ENCODE results near the gene EEF1A1.

The EEF1A1 gene

GRCh38 chr6:73503027-73503772 is 17.6 kb downstream of the EEF1A1 start:
- DNase-seq, result no peak

GRCh38 chr6:73497915-73498314 is 22.9 kb downstream of the EEF1A1 start:
- DNase-seq, result no peak

GRCh38 chr6:73491377-73491776 is 29.5 kb downstream of the EEF1A1 start:
- no peak for DNase-seq

- no peak for DNase-seq
Observed at GRCh38 chr6:73487473-73487872, 33.4 kb downstream of the EEF1A1 start.

GRCh38 chr6:73484438-73484837 is 36.4 kb downstream of the EEF1A1 start:
- no peak for DNase-seq

GRCh38 chr6:73481969-73482368 is 38.9 kb downstream of the EEF1A1 start:
- no peak for DNase-seq

- DNase-seq, result no peak
Observed at GRCh38 chr6:73477407-73477806, 43.4 kb downstream of the EEF1A1 start.

- no peak for DNase-seq
Observed at GRCh38 chr6:73476723-73477122, 44.1 kb downstream of the EEF1A1 start.

- no peak for DNase-seq
Observed at GRCh38 chr6:73471686-73472290, 49.0 kb downstream of the EEF1A1 start.

All from activated T-cell treated with anti-CD3 and anti-CD28 coated beads, Interleukin-2, amount 50 U/mL, for 1 hour (primary cell).